ENCODE measurements around the gene SARM1. TPM values are rescaled to one million over a fixed set of nuclear protein-coding genes. Genes with fewer than 3 reads are reported as not detected.

SARM1 gene
- total RNA-seq (10 to 100 TPM; 21.8 to 34.1 (median 27.2) TPM), polyA plus RNA-seq (1 to 10 TPM; 5.2 to 8.4 TPM), total RNA-seq (79.3 reads per million, percentile 80 among the genes with 10 or more reads in this experiment)

- peak; percentile 52 to 90 (median 64) for DNase-seq
- ChIA-PET POLR2A (interaction anchor here (0.8 to 3.3 kb wide), 6 partner anchors 11 to 358 kb away, joined by 3 to 17 read pairs (median 3); partner anchors contain the start of genes POLDIP2 and TNFAIP1), CTCF (interaction anchor here (0.7 kb wide), 1 partner anchor 64 kb away, joined by 3 read pairs; no protein-coding TSS in a partner anchor)
- Mint-ChIP-seq H3K27me3 (no peaks in the 10 kb centered on the region), H3K4me3 (peak within 1 kb of the TSS; percentile 88 to 98 (median 94)), H3K27ac (peak within 1 kb of the TSS; percentile 66 to 97 (median 93)), H3K9me3 (no peaks in the 10 kb centered on the region), H3K36me3 (peaks cover 0 to 4% (median 0%) of the 10 kb centered on the region in 5 donors), H3K4me1 (peaks cover 10 to 25% (median 18%) of the 10 kb centered on the region in 7 donors)
- Histone ChIP-seq H3K36me3 (ENCODE audit: control insufficient read depth in 2 of 3, insufficient read depth in 3 of 3, low read length in 3 of 3) (no peaks in the 10 kb centered on the region), H3K9me3 (ENCODE audit: control insufficient read depth in 2 of 3, low read length in 3 of 3) (no peaks in the 10 kb centered on the region), H3K27ac (ENCODE audit: low read depth, low read length) (peak within 1 kb of the TSS; percentile 88), H3K27me3 (ENCODE audit: control insufficient read depth in 2 of 2, insufficient read depth in 2 of 2, low read length in 2 of 2) (no peaks in the 10 kb centered on the region), H3K4me1 (ENCODE audit: control insufficient read depth in 2 of 2, insufficient read depth in 2 of 2, low read length in 2 of 2) (peaks cover 9 to 11% of the 10 kb centered on the region in 2 donors), H3K4me3 (ENCODE audit: low read length) (peak within 1 kb of the TSS; percentile 78)
- intact Hi-C loops (cut with micrococcal nuclease): loop anchor here (1.0 to 10.0 kb wide), 9 partner anchors 13 to 330 kb away; partner anchors contain the start of genes IFT20 (in 2 of the 2), POLDIP2 (in 2 of the 2), TMEM97 (in 2 of the 2) and TNFAIP1 (in 2 of the 2)
- ATAC-seq: peak; percentile 91
Observed at GRCh38 chr17:28371245-28372202, at the start of gene SARM1. Gene SARM1 (plus strand): TSS chr17:28371694. CDS start chr17:28372033, 339 bp downstream.

- no peaks in the 10 kb centered on the region for H3K27me3 ChIP-seq (ENCODE audit: control insufficient read depth in 2 of 2, insufficient read depth in 2 of 2, low read length in 2 of 2)
- no peaks in the 10 kb centered on the region for H3K9me3 ChIP-seq (ENCODE audit: control insufficient read depth in 2 of 3, low read length in 3 of 3)
- H3K4me1 Mint-ChIP-seq: peaks cover 0 to 36% (median 12%) of the 10 kb centered on the region in 7 donors
- H3K27ac Mint-ChIP-seq: no peak overlapping the region
- no peak overlapping the region for H3K4me3 ChIP-seq (ENCODE audit: low read length)
- H3K36me3 Mint-ChIP-seq: peaks cover 0 to 18% (median 5%) of the 10 kb centered on the region in 5 donors
- ATAC-seq (no peak), DNase-seq (no peak)
- peaks cover 0 to 1% (median 0%) of the 10 kb centered on the region in 11 donors for H3K9me3 Mint-ChIP-seq
- no peak overlapping the region for H3K4me3 Mint-ChIP-seq
- no peaks in the 10 kb centered on the region for H3K27me3 Mint-ChIP-seq
- ChIA-PET POLR2A (no interaction called here), CTCF (no interaction called here)
- peaks cover 0 to 21% (median 2%) of the 10 kb centered on the region in 3 experiments for H3K36me3 ChIP-seq (ENCODE audit: control insufficient read depth in 2 of 3, insufficient read depth in 3 of 3, low read length in 3 of 3)
- intact Hi-C loops (cut with micrococcal nuclease): no loop called here
- H3K4me1 ChIP-seq (ENCODE audit: control insufficient read depth in 2 of 2, insufficient read depth in 2 of 2, low read length in 2 of 2): peaks cover 3 to 7% of the 10 kb centered on the region in 2 donors
- H3K27ac ChIP-seq (ENCODE audit: low read depth, low read length): no peak overlapping the region
Observed at GRCh38 chr17:28324267-28324745, 47.2 kb upstream of the SARM1 start.

DNA sequence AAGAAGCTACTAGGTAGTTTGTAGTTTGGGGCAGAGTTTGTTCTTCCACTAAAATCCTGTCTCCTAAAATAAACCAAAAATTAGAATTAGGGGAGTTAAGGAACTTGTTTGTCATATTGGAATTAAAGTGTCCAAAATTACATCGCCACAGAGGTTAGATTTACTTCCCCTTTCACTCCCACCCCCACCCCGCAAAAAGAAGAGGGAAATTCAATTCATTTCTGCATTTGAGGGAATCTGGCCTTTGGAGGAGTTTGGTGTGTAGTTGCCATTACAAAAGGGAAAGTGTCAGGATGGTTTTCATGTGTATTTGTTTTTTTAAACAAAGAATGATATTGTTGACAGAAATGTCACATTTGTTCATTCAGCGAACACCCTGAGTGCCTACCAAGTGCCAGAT, 46.7 kb upstream of the SARM1 start:
- Mint-ChIP-seq H3K36me3 (peaks cover 0 to 18% (median 5%) of the 10 kb centered on the region in 5 donors), H3K27ac (no peak overlapping the region), H3K4me3 (no peak overlapping the region), H3K27me3 (no peaks in the 10 kb centered on the region), H3K9me3 (peaks cover 0 to 1% (median 0%) of the 10 kb centered on the region in 11 donors), H3K4me1 (peaks cover 0 to 34% (median 9%) of the 10 kb centered on the region in 7 donors)
- H3K27ac ChIP-seq (ENCODE audit: low read depth, low read length): no peak overlapping the region
- intact Hi-C loops (cut with micrococcal nuclease): no loop called here
- no peak for ATAC-seq
- ChIA-PET POLR2A (no interaction called here), CTCF (no interaction called here)
- no peaks in the 10 kb centered on the region for H3K9me3 ChIP-seq (ENCODE audit: control insufficient read depth in 2 of 3, low read length in 3 of 3)
- H3K4me3 ChIP-seq (ENCODE audit: low read length): no peak overlapping the region
- DNase-seq: no peak
- H3K36me3 ChIP-seq (ENCODE audit: control insufficient read depth in 2 of 3, insufficient read depth in 3 of 3, low read length in 3 of 3): peaks cover 0 to 23% (median 3%) of the 10 kb centered on the region in 3 experiments
- H3K27me3 ChIP-seq (ENCODE audit: control insufficient read depth in 2 of 2, insufficient read depth in 2 of 2, low read length in 2 of 2): no peaks in the 10 kb centered on the region
- H3K4me1 ChIP-seq (ENCODE audit: control insufficient read depth in 2 of 2, insufficient read depth in 2 of 2, low read length in 2 of 2): peaks cover 0 to 3% of the 10 kb centered on the region in 2 donors

- H3K27me3 Mint-ChIP-seq: no peaks in the 10 kb centered on the region
- intact Hi-C loops (cut with micrococcal nuclease): no loop called here
Observed at GRCh38 chr17:28325211-28325610, 46.3 kb upstream of the SARM1 start.

DNA sequence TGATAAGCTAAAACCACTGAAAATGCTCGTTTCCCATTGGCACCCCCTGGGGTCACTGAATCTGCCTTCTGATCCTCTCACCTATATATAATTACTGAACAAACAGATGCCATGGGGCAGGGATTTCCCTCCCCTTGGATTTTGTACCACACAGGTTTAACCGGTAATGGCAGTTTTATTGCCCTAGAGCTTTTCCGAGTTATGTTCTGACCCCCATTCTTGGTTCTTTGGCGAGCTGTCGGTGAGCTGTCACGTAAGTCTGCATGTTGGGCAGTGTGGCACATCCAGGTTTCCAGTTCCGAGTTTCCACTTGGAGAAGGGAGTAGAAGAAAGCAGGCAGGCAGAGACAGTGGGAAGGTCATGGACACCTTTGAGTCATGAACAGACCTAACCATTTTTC, 45.4 kb upstream of the SARM1 start:
- no peak for DNase-seq
- Histone ChIP-seq H3K27me3 (ENCODE audit: control insufficient read depth in 2 of 2, insufficient read depth in 2 of 2, low read length in 2 of 2) (no peaks in the 10 kb centered on the region), H3K4me1 (ENCODE audit: control insufficient read depth in 2 of 2, insufficient read depth in 2 of 2, low read length in 2 of 2) (no peaks in the 10 kb centered on the region), H3K4me3 (ENCODE audit: low read length) (no peak overlapping the region), H3K9me3 (ENCODE audit: control insufficient read depth in 2 of 3, low read length in 3 of 3) (no peaks in the 10 kb centered on the region), H3K36me3 (ENCODE audit: control insufficient read depth in 2 of 3, insufficient read depth in 3 of 3, low read length in 3 of 3) (peaks cover 3 to 33% (median 3%) of the 10 kb centered on the region in 3 experiments), H3K27ac (ENCODE audit: low read depth, low read length) (no peak overlapping the region)
- peaks cover 0 to 18% (median 5%) of the 10 kb centered on the region in 5 donors for H3K36me3 Mint-ChIP-seq
- no peak for ATAC-seq
- H3K27me3 Mint-ChIP-seq: no peaks in the 10 kb centered on the region
- intact Hi-C loops (cut with micrococcal nuclease): no loop called here
- no peak overlapping the region for H3K4me3 Mint-ChIP-seq
- H3K9me3 Mint-ChIP-seq: peaks cover 0 to 1% (median 0%) of the 10 kb centered on the region in 11 donors
- peak overlapping the region in 1 of 9 donors; percentile 56 for H3K27ac Mint-ChIP-seq
- POLR2A ChIA-PET: no interaction called here
- CTCF ChIA-PET: no interaction called here
- H3K4me1 Mint-ChIP-seq: peaks cover 0 to 21% (median 0%) of the 10 kb centered on the region in 7 donors

More at GRCh38 chr17:28325211-28325610, 46.3 kb upstream of the SARM1 start:
- Mint-ChIP-seq H3K27ac (no peak overlapping the region), H3K4me1 (peaks cover 0 to 30% (median 4%) of the 10 kb centered on the region in 7 donors), H3K36me3 (peaks cover 0 to 18% (median 5%) of the 10 kb centered on the region in 5 donors), H3K9me3 (peaks cover 0 to 1% (median 0%) of the 10 kb centered on the region in 11 donors), H3K4me3 (no peak overlapping the region)
- Histone ChIP-seq H3K27me3 (ENCODE audit: control insufficient read depth in 2 of 2, insufficient read depth in 2 of 2, low read length in 2 of 2) (no peaks in the 10 kb centered on the region), H3K27ac (ENCODE audit: low read depth, low read length) (no peak overlapping the region), H3K4me3 (ENCODE audit: low read length) (no peak overlapping the region), H3K9me3 (ENCODE audit: control insufficient read depth in 2 of 3, low read length in 3 of 3) (no peaks in the 10 kb centered on the region), H3K4me1 (ENCODE audit: control insufficient read depth in 2 of 2, insufficient read depth in 2 of 2, low read length in 2 of 2) (no peaks in the 10 kb centered on the region), H3K36me3 (ENCODE audit: control insufficient read depth in 2 of 3, insufficient read depth in 3 of 3, low read length in 3 of 3) (peaks cover 0 to 24% (median 3%) of the 10 kb centered on the region in 3 experiments)
- no peak for ATAC-seq
- no peak for DNase-seq
- ChIA-PET CTCF (no interaction called here), POLR2A (no interaction called here)

- intact Hi-C loops (cut with micrococcal nuclease): no loop called here
- Mint-ChIP-seq H3K27me3 (no peaks in the 10 kb centered on the region), H3K36me3 (peaks cover 0 to 25% (median 5%) of the 10 kb centered on the region in 5 donors), H3K4me1 (peaks cover 0 to 14% (median 1%) of the 10 kb centered on the region in 7 donors), H3K9me3 (peaks cover 0 to 1% (median 0%) of the 10 kb centered on the region in 11 donors), H3K27ac (peak overlapping the region in 1 of 9 donors; percentile 32), H3K4me3 (no peak overlapping the region)
- Histone ChIP-seq H3K4me1 (ENCODE audit: control insufficient read depth in 2 of 2, insufficient read depth in 2 of 2, low read length in 2 of 2) (no peaks in the 10 kb centered on the region), H3K36me3 (ENCODE audit: control insufficient read depth in 2 of 3, insufficient read depth in 3 of 3, low read length in 3 of 3) (peaks cover 3 to 43% (median 7%) of the 10 kb centered on the region in 3 experiments), H3K27me3 (ENCODE audit: control insufficient read depth in 2 of 2, insufficient read depth in 2 of 2, low read length in 2 of 2) (no peaks in the 10 kb centered on the region), H3K9me3 (ENCODE audit: control insufficient read depth in 2 of 3, low read length in 3 of 3) (no peaks in the 10 kb centered on the region), H3K27ac (ENCODE audit: low read depth, low read length) (no peak overlapping the region), H3K4me3 (ENCODE audit: low read length) (no peak overlapping the region)
- ATAC-seq (no peak), DNase-seq (peak in 1 of 9 donors; percentile 17)
- ChIA-PET POLR2A (no interaction called here), CTCF (no interaction called here)
Observed at GRCh38 chr17:28327031-28327607, 44.4 kb upstream of the SARM1 start.
